Trophoblast cell (in vitro differentiated cells and primary cell): ENCODE data around the gene VPS13D.
A peak's percentile ranks its signal among the peaks of the same experiment; 100 is the strongest.

ENCODE experiments used
- DNase-seq, 2 donors: peaks; one replicate each; pipeline ENCODE4 v3.0.0-alpha.2; 2016
- H2AFZ ChIP-seq: 2 replicates; pipeline ENCODE4 v1.6.1; 2013; ENCODE audit warnings: low read length, moderate library complexity, mild to moderate bottlenecking; ENCODE audit not compliant: insufficient read depth, poor library complexity
- H2AK5ac ChIP-seq: 2 replicates; pipeline ENCODE4 v1.6.1; 2013; ENCODE audit warnings: mild to moderate bottlenecking, low read length
- H2BK120ac ChIP-seq: 2 replicates; pipeline ENCODE4 v1.6.1; 2013; ENCODE audit warnings: low read length, mild to moderate bottlenecking, moderate library complexity; ENCODE audit not compliant: insufficient read depth, poor library complexity
- H2BK12ac ChIP-seq: 2 replicates; pipeline ENCODE4 v1.6.1; 2013; ENCODE audit warnings: mild to moderate bottlenecking, low read length, moderate library complexity
- H2BK5ac ChIP-seq: 2 replicates; pipeline ENCODE4 v1.6.1; 2013; ENCODE audit warnings: low read length, low read depth, moderate library complexity, mild to moderate bottlenecking; ENCODE audit not compliant: poor library complexity
- H3K14ac ChIP-seq: 2 replicates; pipeline ENCODE4 v1.6.1; 2013; ENCODE audit warnings: mild to moderate bottlenecking, low read length
- H3K18ac ChIP-seq: 2 replicates; pipeline ENCODE4 v1.6.1; 2013; ENCODE audit warnings: mild to moderate bottlenecking, low read length
- H3K23ac ChIP-seq: 2 replicates; pipeline ENCODE4 v1.6.1; 2013; ENCODE audit warnings: low read length
- H3K27ac ChIP-seq: 2 replicates; pipeline ENCODE4 v1.5.1; 2013; ENCODE audit warnings: low read depth, mild to moderate bottlenecking, inconsistent platforms, low read length, moderate library complexity
- H3K27me3 ChIP-seq: 2 replicates; pipeline ENCODE4 v1.6.1; 2013; ENCODE audit warnings: inconsistent platforms, mild to moderate bottlenecking, low read length, moderate library complexity; ENCODE audit not compliant: insufficient read depth
- H3K36me3 ChIP-seq, 2 experiments: 1 replicate in 1 of 2; 2 replicates in 1 of 2; pipeline ENCODE4 v1.6.1; 2013; ENCODE audit warnings: low read length in 2 of 2, mild to moderate bottlenecking in 2 of 2, moderate library complexity in 1 of 2; ENCODE audit not compliant: insufficient read depth in 2 of 2, control insufficient read depth in 1 of 2
- H3K4ac ChIP-seq: 2 replicates; pipeline ENCODE4 v1.6.1; 2013; ENCODE audit warnings: low read depth, mild to moderate bottlenecking, low read length, moderate library complexity
- H3K4me1 ChIP-seq, 2 experiments: 1 replicate in 1 of 2; 2 replicates in 1 of 2; pipeline ENCODE4 v1.6.1; 2013; ENCODE audit warnings: low read length in 2 of 2, mild to moderate bottlenecking in 2 of 2, moderate library complexity in 1 of 2; ENCODE audit not compliant: insufficient read depth in 2 of 2, control insufficient read depth in 1 of 2
- H3K4me2 ChIP-seq: 2 replicates; pipeline ENCODE4 v1.6.1; 2013; ENCODE audit warnings: inconsistent platforms, mild to moderate bottlenecking, low read length, moderate library complexity
- H3K4me3 ChIP-seq: 2 replicates; pipeline ENCODE4 v1.5.1; 2013; ENCODE audit warnings: mild to moderate bottlenecking, low read depth, low read length, inconsistent platforms
- H3K79me1 ChIP-seq: one replicate; pipeline ENCODE4 v1.6.1; 2013; ENCODE audit warnings: low read length
- H3K79me2 ChIP-seq: 2 replicates; pipeline ENCODE4 v1.6.1; 2013; ENCODE audit warnings: low read length, mild to moderate bottlenecking; ENCODE audit not compliant: control insufficient read depth, insufficient read depth, poor library complexity
- H3K9ac ChIP-seq: 2 replicates; pipeline ENCODE4 v1.6.1; 2013; ENCODE audit warnings: mild to moderate bottlenecking, low read length
- H3K9me3 ChIP-seq: 2 replicates; pipeline ENCODE4 v1.6.1; 2013; ENCODE audit warnings: low read depth, mild to moderate bottlenecking, control low read depth, inconsistent platforms, low read length; ENCODE audit not compliant: insufficient read depth
- H4K12ac ChIP-seq: 2 replicates; pipeline ENCODE4 v1.6.1; 2013; ENCODE audit warnings: low read depth, mild to moderate bottlenecking, low read length, moderate library complexity
- H4K8ac ChIP-seq: 2 replicates; pipeline ENCODE4 v1.6.1; 2013; ENCODE audit warnings: low read depth, mild to moderate bottlenecking, low read length, moderate library complexity
- H4K91ac ChIP-seq: one replicate; pipeline ENCODE4 v1.6.1; 2013; ENCODE audit warnings: low read depth, mild to moderate bottlenecking, low read length, moderate library complexity
- WGBS: extraction: QIAGEN DNeasy Blood & Tissue Kit; methylation state at CpG from one replicate; pipeline ENCODE4 v1.1.7; 2013; ENCODE audit warnings: missing lambda C conversion rate; ENCODE audit not compliant: insufficient read length, insufficient coverage; ENCODE audit errors: extremely low coverage; 5-methylcytosine and 5-hydroxymethylcytosine counted together

Gene VPS13D

GRCh38 chr1:12460121-12460520 is 230.3 kb downstream of the VPS13D start:
- Histone ChIP-seq H3K79me1 (no peaks in the 10 kb centered on the region), H3K27ac (no peak overlapping the region), H2BK5ac (no peak overlapping the region), H4K91ac (no peak overlapping the region), H3K36me3 (peaks cover 3 to 6% of the 10 kb centered on the region in 2 experiments), H2BK12ac (no peak overlapping the region), H2BK120ac (no peak overlapping the region), H2AK5ac (no peak overlapping the region), H3K9ac (no peak overlapping the region), H3K4me3 (no peak overlapping the region), H3K4me1 (peaks cover 7 to 12% of the 10 kb centered on the region in 2 experiments), H3K79me2 (no peaks in the 10 kb centered on the region), H4K12ac (no peak overlapping the region), H2AFZ (no peak overlapping the region), H3K4me2 (no peak overlapping the region), H3K18ac (no peak overlapping the region), H4K8ac (no peak overlapping the region), H3K27me3 (no peaks in the 10 kb centered on the region), H3K9me3 (no peaks in the 10 kb centered on the region), H3K14ac (no peak overlapping the region), H3K23ac (no peak overlapping the region), H3K4ac (no peak overlapping the region)
- WGBS = no CpG with 5 or more reads among the region's 6 CpGs
- DNase-seq = no peak

- WGBS = no CpG with 5 or more reads among the region's 6 CpGs
- Histone ChIP-seq H2BK12ac (no peak overlapping the region), H3K23ac (no peak overlapping the region), H3K36me3 (peaks cover under 1 to 6% of the 10 kb centered on the region in 2 experiments), H3K27ac (no peak overlapping the region), H3K4me2 (no peak overlapping the region), H3K9me3 (no peaks in the 10 kb centered on the region), H3K4me3 (no peak overlapping the region), H3K4ac (no peak overlapping the region), H2BK5ac (no peak overlapping the region), H4K91ac (no peak overlapping the region), H3K14ac (no peak overlapping the region), H2BK120ac (no peak overlapping the region), H4K12ac (no peak overlapping the region), H2AK5ac (no peak overlapping the region), H3K4me1 (peaks cover 7 to 12% of the 10 kb centered on the region in 2 experiments), H3K79me2 (no peaks in the 10 kb centered on the region), H4K8ac (no peak overlapping the region), H3K9ac (no peak overlapping the region), H3K18ac (no peak overlapping the region), H3K27me3 (no peaks in the 10 kb centered on the region), H3K79me1 (no peaks in the 10 kb centered on the region), H2AFZ (no peak overlapping the region)
- no peak for DNase-seq
Measured at GRCh38 chr1:12460911-12461621, 231.2 kb downstream of the VPS13D start.

- H3K18ac ChIP-seq = no peak overlapping the region
- H3K79me1 ChIP-seq = no peaks in the 10 kb centered on the region
- H2BK120ac ChIP-seq = no peak overlapping the region
- no peak overlapping the region for H2BK12ac ChIP-seq
- 100% methylated on average over 2 of the region's 2 CpGs for WGBS
- H3K4me1 ChIP-seq = peaks cover 7 to 12% of the 10 kb centered on the region in 2 experiments
- no peak overlapping the region for H3K4me3 ChIP-seq
- no peak overlapping the region for H3K27ac ChIP-seq
- H3K14ac ChIP-seq = no peak overlapping the region
- no peak overlapping the region for H2AFZ ChIP-seq
- no peak overlapping the region for H4K12ac ChIP-seq
- peak in 1 of 2 donors; percentile 62 for DNase-seq
- no peaks in the 10 kb centered on the region for H3K79me2 ChIP-seq
- no peak overlapping the region for H3K4me2 ChIP-seq
- H2AK5ac ChIP-seq = no peak overlapping the region
- peaks cover 0 to 6% of the 10 kb centered on the region in 2 experiments for H3K36me3 ChIP-seq
- H3K9ac ChIP-seq = no peak overlapping the region
- H3K23ac ChIP-seq = no peak overlapping the region
- no peaks in the 10 kb centered on the region for H3K27me3 ChIP-seq
- no peak overlapping the region for H4K91ac ChIP-seq
- no peak overlapping the region for H2BK5ac ChIP-seq
- no peak overlapping the region for H3K4ac ChIP-seq
- no peak overlapping the region for H4K8ac ChIP-seq
- H3K9me3 ChIP-seq = no peaks in the 10 kb centered on the region
Measured at GRCh38 chr1:12461754-12462153, 231.9 kb downstream of the VPS13D start.

GRCh38 chr1:12462586-12462985 is 232.8 kb downstream of the VPS13D start:
- Histone ChIP-seq H3K4me3 (no peak overlapping the region), H2AK5ac (no peak overlapping the region), H2AFZ (no peak overlapping the region), H2BK120ac (no peak overlapping the region), H3K4me1 (peaks cover 7 to 10% of the 10 kb centered on the region in 2 experiments), H4K12ac (no peak overlapping the region), H3K4ac (no peak overlapping the region), H3K23ac (no peak overlapping the region), H3K79me2 (no peaks in the 10 kb centered on the region), H3K27me3 (no peaks in the 10 kb centered on the region), H3K27ac (no peak overlapping the region), H3K79me1 (no peaks in the 10 kb centered on the region), H2BK12ac (no peak overlapping the region), H4K8ac (no peak overlapping the region), H3K4me2 (no peak overlapping the region), H4K91ac (no peak overlapping the region), H2BK5ac (no peak overlapping the region), H3K18ac (no peak overlapping the region), H3K9ac (no peak overlapping the region), H3K36me3 (peaks cover 0 to 6% of the 10 kb centered on the region in 2 experiments), H3K9me3 (no peaks in the 10 kb centered on the region), H3K14ac (no peak overlapping the region)
- peak; percentile 61 to 82 for DNase-seq
- WGBS = no CpG with 5 or more reads among the region's 4 CpGs
